Trophoblast cell (in vitro differentiated cells and primary cell): ENCODE results near the gene PPP1R13L.

Experiments used
- DNase-seq, 2 donors: peaks; one replicate each; pipeline ENCODE4 v3.0.0-alpha.2; 2016
- H2AFZ ChIP-seq: 2 replicates; pipeline ENCODE4 v1.6.1; 2013; ENCODE audit warnings: low read length, moderate library complexity, mild to moderate bottlenecking; ENCODE audit not compliant: insufficient read depth, poor library complexity
- H2AK5ac ChIP-seq: 2 replicates; pipeline ENCODE4 v1.6.1; 2013; ENCODE audit warnings: mild to moderate bottlenecking, low read length
- H2BK120ac ChIP-seq: 2 replicates; pipeline ENCODE4 v1.6.1; 2013; ENCODE audit warnings: low read length, mild to moderate bottlenecking, moderate library complexity; ENCODE audit not compliant: insufficient read depth, poor library complexity
- H2BK12ac ChIP-seq: 2 replicates; pipeline ENCODE4 v1.6.1; 2013; ENCODE audit warnings: mild to moderate bottlenecking, low read length, moderate library complexity
- H2BK5ac ChIP-seq: 2 replicates; pipeline ENCODE4 v1.6.1; 2013; ENCODE audit warnings: low read length, low read depth, moderate library complexity, mild to moderate bottlenecking; ENCODE audit not compliant: poor library complexity
- H3K14ac ChIP-seq: 2 replicates; pipeline ENCODE4 v1.6.1; 2013; ENCODE audit warnings: mild to moderate bottlenecking, low read length
- H3K18ac ChIP-seq: 2 replicates; pipeline ENCODE4 v1.6.1; 2013; ENCODE audit warnings: mild to moderate bottlenecking, low read length
- H3K23ac ChIP-seq: 2 replicates; pipeline ENCODE4 v1.6.1; 2013; ENCODE audit warnings: low read length
- H3K27ac ChIP-seq: 2 replicates; pipeline ENCODE4 v1.5.1; 2013; ENCODE audit warnings: low read depth, mild to moderate bottlenecking, inconsistent platforms, low read length, moderate library complexity
- H3K27me3 ChIP-seq: 2 replicates; pipeline ENCODE4 v1.6.1; 2013; ENCODE audit warnings: inconsistent platforms, mild to moderate bottlenecking, low read length, moderate library complexity; ENCODE audit not compliant: insufficient read depth
- H3K36me3 ChIP-seq, 2 experiments: 1 replicate in 1 of 2; 2 replicates in 1 of 2; pipeline ENCODE4 v1.6.1; 2013; ENCODE audit warnings: low read length in 2 of 2, mild to moderate bottlenecking in 2 of 2, moderate library complexity in 1 of 2; ENCODE audit not compliant: insufficient read depth in 2 of 2, control insufficient read depth in 1 of 2
- H3K4ac ChIP-seq: 2 replicates; pipeline ENCODE4 v1.6.1; 2013; ENCODE audit warnings: low read depth, mild to moderate bottlenecking, low read length, moderate library complexity
- H3K4me1 ChIP-seq, 2 experiments: 1 replicate in 1 of 2; 2 replicates in 1 of 2; pipeline ENCODE4 v1.6.1; 2013; ENCODE audit warnings: low read length in 2 of 2, mild to moderate bottlenecking in 2 of 2, moderate library complexity in 1 of 2; ENCODE audit not compliant: insufficient read depth in 2 of 2, control insufficient read depth in 1 of 2
- H3K4me2 ChIP-seq: 2 replicates; pipeline ENCODE4 v1.6.1; 2013; ENCODE audit warnings: inconsistent platforms, mild to moderate bottlenecking, low read length, moderate library complexity
- H3K4me3 ChIP-seq: 2 replicates; pipeline ENCODE4 v1.5.1; 2013; ENCODE audit warnings: mild to moderate bottlenecking, low read depth, low read length, inconsistent platforms
- H3K79me1 ChIP-seq: one replicate; pipeline ENCODE4 v1.6.1; 2013; ENCODE audit warnings: low read length
- H3K79me2 ChIP-seq: 2 replicates; pipeline ENCODE4 v1.6.1; 2013; ENCODE audit warnings: low read length, mild to moderate bottlenecking; ENCODE audit not compliant: control insufficient read depth, insufficient read depth, poor library complexity
- H3K9ac ChIP-seq: 2 replicates; pipeline ENCODE4 v1.6.1; 2013; ENCODE audit warnings: mild to moderate bottlenecking, low read length
- H3K9me3 ChIP-seq: 2 replicates; pipeline ENCODE4 v1.6.1; 2013; ENCODE audit warnings: low read depth, mild to moderate bottlenecking, control low read depth, inconsistent platforms, low read length; ENCODE audit not compliant: insufficient read depth
- H4K12ac ChIP-seq: 2 replicates; pipeline ENCODE4 v1.6.1; 2013; ENCODE audit warnings: low read depth, mild to moderate bottlenecking, low read length, moderate library complexity
- H4K8ac ChIP-seq: 2 replicates; pipeline ENCODE4 v1.6.1; 2013; ENCODE audit warnings: low read depth, mild to moderate bottlenecking, low read length, moderate library complexity
- H4K91ac ChIP-seq: one replicate; pipeline ENCODE4 v1.6.1; 2013; ENCODE audit warnings: low read depth, mild to moderate bottlenecking, low read length, moderate library complexity
- WGBS: extraction: QIAGEN DNeasy Blood & Tissue Kit; methylation state at CpG from one replicate; pipeline ENCODE4 v1.1.7; 2013; ENCODE audit warnings: missing lambda C conversion rate; ENCODE audit not compliant: insufficient read length, insufficient coverage; ENCODE audit errors: extremely low coverage; 5-methylcytosine and 5-hydroxymethylcytosine counted together

Gene PPP1R13L

GRCh38 chr19:45368737-45369340 lies 36.0 kb downstream of the PPP1R13L start:
- WGBS, result no CpG with 5 or more reads among the region's 11 CpGs
- no peak overlapping the region for H3K4me3 ChIP-seq
- H4K91ac ChIP-seq, result no peak overlapping the region
- no peak overlapping the region for H3K14ac ChIP-seq
- peak overlapping the region; percentile 13 for H3K23ac ChIP-seq
- H2BK120ac ChIP-seq, result no peak overlapping the region
- H3K79me2 ChIP-seq, result no peaks in the 10 kb centered on the region
- no peak overlapping the region for H3K4me2 ChIP-seq
- no peak overlapping the region for H2AK5ac ChIP-seq
- no peak overlapping the region for H2BK5ac ChIP-seq
- peaks cover 5% of the 10 kb centered on the region in 2 experiments for H3K4me1 ChIP-seq
- H3K79me1 ChIP-seq, result peaks cover 7% of the 10 kb centered on the region
- no peak overlapping the region for H3K4ac ChIP-seq
- H3K9ac ChIP-seq, result no peak overlapping the region
- no peak overlapping the region for H4K8ac ChIP-seq
- H2AFZ ChIP-seq, result no peak overlapping the region
- peaks cover 13 to 16% of the 10 kb centered on the region in 2 experiments for H3K36me3 ChIP-seq
- no peaks in the 10 kb centered on the region for H3K27me3 ChIP-seq
- H4K12ac ChIP-seq, result no peak overlapping the region
- no peak overlapping the region for H3K18ac ChIP-seq
- no peaks in the 10 kb centered on the region for H3K9me3 ChIP-seq
- DNase-seq, result peak in 1 of 2 donors; percentile 5
- H2BK12ac ChIP-seq, result no peak overlapping the region
- no peak overlapping the region for H3K27ac ChIP-seq

- Histone ChIP-seq H3K23ac (no peak overlapping the region), H3K9ac (no peak overlapping the region), H3K4ac (no peak overlapping the region), H3K27me3 (no peaks in the 10 kb centered on the region), H3K79me1 (peaks cover 7% of the 10 kb centered on the region), H2BK5ac (no peak overlapping the region), H2BK120ac (no peak overlapping the region), H3K4me3 (no peak overlapping the region), H3K27ac (no peak overlapping the region), H3K14ac (no peak overlapping the region), H3K36me3 (peaks cover 20 to 24% of the 10 kb centered on the region in 2 experiments), H3K4me2 (no peak overlapping the region), H4K8ac (no peak overlapping the region), H3K4me1 (peaks cover 5% of the 10 kb centered on the region in 2 experiments), H2AFZ (no peak overlapping the region), H3K79me2 (no peaks in the 10 kb centered on the region), H2BK12ac (no peak overlapping the region), H2AK5ac (no peak overlapping the region), H3K18ac (no peak overlapping the region), H4K12ac (no peak overlapping the region), H3K9me3 (no peaks in the 10 kb centered on the region), H4K91ac (no peak overlapping the region)
- WGBS, result no CpG with 5 or more reads among the region's 4 CpGs
- peak in 1 of 2 donors; percentile 27 for DNase-seq
These were observed 36.7 kb downstream of the PPP1R13L start for GRCh38 chr19:45368127-45368526.

- H4K12ac ChIP-seq, result no peak overlapping the region
- H3K4me3 ChIP-seq, result no peak overlapping the region
- no peak overlapping the region for H3K14ac ChIP-seq
- no peak overlapping the region for H2BK5ac ChIP-seq
- no peak for DNase-seq
- H3K23ac ChIP-seq, result no peak overlapping the region
- peaks cover 40% of the 10 kb centered on the region in 2 experiments for H3K36me3 ChIP-seq
- H2BK120ac ChIP-seq, result no peak overlapping the region
- H2BK12ac ChIP-seq, result no peak overlapping the region
- H3K9ac ChIP-seq, result no peak overlapping the region
- H3K4me2 ChIP-seq, result no peak overlapping the region
- no peak overlapping the region for H4K91ac ChIP-seq
- H3K79me2 ChIP-seq, result no peaks in the 10 kb centered on the region
- no CpG with 5 or more reads among the region's 12 CpGs for WGBS
- no peaks in the 10 kb centered on the region for H3K79me1 ChIP-seq
- H3K18ac ChIP-seq, result no peak overlapping the region
- no peak overlapping the region for H2AK5ac ChIP-seq
- H3K4me1 ChIP-seq, result peaks cover 5% of the 10 kb centered on the region in 2 experiments
- H3K9me3 ChIP-seq, result no peaks in the 10 kb centered on the region
- H3K27me3 ChIP-seq, result no peaks in the 10 kb centered on the region
- no peak overlapping the region for H2AFZ ChIP-seq
- no peak overlapping the region for H3K27ac ChIP-seq
- no peak overlapping the region for H3K4ac ChIP-seq
- H4K8ac ChIP-seq, result no peak overlapping the region
These were observed 40.2 kb downstream of the PPP1R13L start for GRCh38 chr19:45364696-45365095.

GRCh38 chr19:45363861-45364459 lies 40.9 kb downstream of the PPP1R13L start:
- Histone ChIP-seq H3K4me3 (no peak overlapping the region), H3K79me2 (no peaks in the 10 kb centered on the region), H3K23ac (no peak overlapping the region), H2BK12ac (no peak overlapping the region), H2AFZ (no peak overlapping the region), H2AK5ac (no peak overlapping the region), H3K4me2 (no peak overlapping the region), H4K8ac (no peak overlapping the region), H3K79me1 (no peaks in the 10 kb centered on the region), H3K27me3 (no peaks in the 10 kb centered on the region), H2BK120ac (no peak overlapping the region), H3K9ac (no peak overlapping the region), H3K14ac (no peak overlapping the region), H4K91ac (no peak overlapping the region), H3K9me3 (no peaks in the 10 kb centered on the region), H2BK5ac (no peak overlapping the region), H3K18ac (no peak overlapping the region), H3K4me1 (peaks cover 2 to 3% of the 10 kb centered on the region in 2 experiments), H3K36me3 (peaks cover 46% of the 10 kb centered on the region in 2 experiments), H3K4ac (no peak overlapping the region), H3K27ac (no peak overlapping the region), H4K12ac (no peak overlapping the region)
- no CpG with 5 or more reads among the region's 44 CpGs for WGBS
- no peak for DNase-seq
